ENCODE measurements around the gene HSPG2. TPM values are rescaled to one million over a fixed set of nuclear protein-coding genes. Genes with fewer than 3 reads are reported as not detected.

HSPG2 gene
- total and polyA plus RNA-seq, 9 donors: 27.3 to 294 (median 92.6) TPM

DNA sequence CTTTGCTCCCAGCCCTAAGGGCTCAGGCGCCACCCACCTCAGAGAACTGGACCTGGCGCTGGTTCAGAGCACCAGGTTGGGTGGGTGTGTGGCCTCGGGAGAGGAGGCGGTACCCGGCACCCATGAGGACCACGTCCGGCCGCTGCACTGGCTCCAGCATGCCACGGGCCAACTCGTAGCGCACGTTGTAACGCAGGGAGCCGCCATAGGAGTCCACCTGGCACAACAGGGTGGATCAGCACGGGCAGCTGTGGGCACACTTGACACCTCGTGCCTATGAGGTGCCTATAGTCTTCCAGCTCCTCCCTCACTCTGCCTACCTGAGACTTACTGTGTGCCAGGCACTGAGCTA, 56.5 kb downstream of the HSPG2 start:
- DNase-seq: no peak
- no peaks in the 10 kb centered on the region for H3K27me3 ChIP-seq
- no peak overlapping the region for H3K4me3 ChIP-seq
- intact Hi-C loops (cut with DNase I): loop anchor here in 1 of 4 donors (10.0 kb wide), 1 partner anchor 1036 kb away; no protein-coding TSS in a partner anchor
- H3K4me1 ChIP-seq (ENCODE audit: insufficient read depth): no peaks in the 10 kb centered on the region
- TF ChIP-seq CTCF (IDR thresholded peaks at IDR 0.05) (no peak), POLR2A (IDR thresholded peaks at IDR 0.05) (no peak), EP300 (IDR thresholded peaks at IDR 0.05) (no peak)
- H3K9me3 ChIP-seq: no peaks in the 10 kb centered on the region
- H3K36me3 ChIP-seq: no peaks in the 10 kb centered on the region
- WGBS, 3 donors: 91 to 94% (median 93%) methylated on average over 16 of the region's 16 CpGs
- no peak overlapping the region for H3K27ac ChIP-seq

GRCh38 chr1:21879928-21880618, 57.0 kb downstream of the HSPG2 start:
- DNase-seq: no peak
- no peak overlapping the region for H3K27ac ChIP-seq
- WGBS, 3 donors: 91 to 96% (median 92%) methylated on average over 19 of the region's 19 CpGs
- H3K9me3 ChIP-seq: no peaks in the 10 kb centered on the region
- no peak for TF ChIP-seq EP300 (IDR thresholded peaks at IDR 0.05)
- TF ChIP-seq CTCF (IDR thresholded peaks at IDR 0.05): no peak
- TF ChIP-seq POLR2A (IDR thresholded peaks at IDR 0.05): no peak
- H3K36me3 ChIP-seq: no peaks in the 10 kb centered on the region
- intact Hi-C loops (cut with DNase I): loop anchor here in 1 of 4 donors (10.0 kb wide), 1 partner anchor 1035 kb away; no protein-coding TSS in a partner anchor
- no peak overlapping the region for H3K4me3 ChIP-seq
- no peaks in the 10 kb centered on the region for H3K27me3 ChIP-seq
- H3K4me1 ChIP-seq (ENCODE audit: insufficient read depth): no peaks in the 10 kb centered on the region

GRCh38 chr1:21878840-21879478, 58.2 kb downstream of the HSPG2 start:
- Histone ChIP-seq H3K27ac (no peak overlapping the region), H3K36me3 (no peaks in the 10 kb centered on the region)
- 88 to 91% (median 89%) methylated on average over 11 of the region's 11 CpGs for WGBS, 3 donors

More at GRCh38 chr1:21878840-21879478, 58.2 kb downstream of the HSPG2 start:
- Histone ChIP-seq H3K27me3 (no peaks in the 10 kb centered on the region), H3K4me1 (ENCODE audit: insufficient read depth) (no peaks in the 10 kb centered on the region), H3K4me3 (no peak overlapping the region), H3K9me3 (no peaks in the 10 kb centered on the region)
- intact Hi-C loops (cut with DNase I): no loop called here
- DNase-seq: no peak
- TF ChIP-seq CTCF (IDR thresholded peaks at IDR 0.05): no peak

All from ovary (tissue), 9 donors.